SK-N-SH treated with all-trans-retinoic acid at 6 μM for 48 hours (cell line): ENCODE results near the gene WDR88.

Source experiments
- ATAC-seq: fragments of 200-7000 bp; cut with Tn5 transposase; 3 replicates; pipeline ENCODE4 v1.9.1; 2020; ENCODE audit warnings: mild to moderate bottlenecking, moderate library complexity
- ARNTL ChIP-seq: fragments of 450-650 bp; formaldehyde crosslinking; IDR thresholded peaks from 2 replicates; pipeline ENCODE4 v1.5.0; 2020; ENCODE audit warnings: low read depth, mild to moderate bottlenecking, moderate library complexity, borderline replicate concordance
- BACH2 ChIP-seq: fragments of 250-450 bp; sonication (Bioruptor Pico); IDR thresholded peaks from 2 replicates; pipeline ENCODE4 v1.9.0; 2021; ENCODE audit warnings: mild to moderate bottlenecking, borderline replicate concordance
- CREB5 ChIP-seq: fragments of 250-450 bp; sonication (Bioruptor Pico); IDR thresholded peaks from 2 replicates; pipeline ENCODE4 v1.5.1; 2020; ENCODE audit warnings: low read depth, mild to moderate bottlenecking, moderate library complexity
- CSDC2 ChIP-seq: fragments of 250-450 bp; sonication (Bioruptor Pico); IDR thresholded peaks from 2 replicates; pipeline ENCODE4 v1.5.0; 2020; ENCODE audit warnings: mild to moderate bottlenecking, moderate library complexity
- ESRRG ChIP-seq: fragments of 250-450 bp; sonication (Bioruptor Pico); IDR thresholded peaks from 2 replicates; pipeline ENCODE4 v1.6.1; 2021; ENCODE audit warnings: mild to moderate bottlenecking
- GLIS3 ChIP-seq: fragments of 250-450 bp; sonication (Bioruptor Pico); IDR thresholded peaks from 2 replicates; pipeline ENCODE4 v1.5.0; 2020; ENCODE audit warnings: mild to moderate bottlenecking, moderate library complexity
- ISL1 ChIP-seq: fragments of 250-450 bp; sonication (Bioruptor Pico); IDR thresholded peaks from 2 replicates; pipeline ENCODE4 v2.1.2; 2022; ENCODE audit warnings: mild to moderate bottlenecking, moderate library complexity
- OSR1 ChIP-seq: fragments of 250-450 bp; sonication (Bioruptor Pico); IDR thresholded peaks from 2 replicates; pipeline ENCODE4 v1.8.0; 2022; ENCODE audit warnings: moderate library complexity, mild to moderate bottlenecking, inconsistent platforms
- PATZ1 ChIP-seq: fragments of 250-450 bp; sonication (Bioruptor Pico); IDR thresholded peaks from 2 replicates; pipeline ENCODE4 v1.8.0; 2020; ENCODE audit warnings: mild to moderate bottlenecking, moderate library complexity, borderline replicate concordance
- PPARA ChIP-seq: fragments of 250-450 bp; sonication (Bioruptor Pico); IDR thresholded peaks from 2 replicates; pipeline ENCODE4 v1.5.0; 2020; ENCODE audit warnings: mild to moderate bottlenecking, borderline replicate concordance
- RARB ChIP-seq: fragments of 250-450 bp; sonication (Bioruptor Pico); IDR thresholded peaks from 2 replicates; pipeline ENCODE4 v1.8.0; 2021; ENCODE audit warnings: mild to moderate bottlenecking, moderate library complexity
- SNAI2 ChIP-seq: fragments of 250-450 bp; sonication (Bioruptor Pico); IDR thresholded peaks from 2 replicates; pipeline ENCODE4 v1.5.0; 2020; ENCODE audit warnings: mild to moderate bottlenecking, moderate library complexity
- TCF4 ChIP-seq: fragments of 250-450 bp; sonication (Bioruptor Pico); IDR thresholded peaks from 2 replicates; pipeline ENCODE4 v1.8.0; 2021; ENCODE audit warnings: mild to moderate bottlenecking, moderate library complexity, borderline replicate concordance
- TOX ChIP-seq: fragments of 250-450 bp; sonication (Bioruptor Pico); IDR thresholded peaks from 2 replicates; pipeline ENCODE4 v1.8.0; 2021; ENCODE audit warnings: mild to moderate bottlenecking, moderate library complexity, borderline replicate concordance
- ZC3H10 ChIP-seq: fragments of 250-450 bp; sonication (Bioruptor Pico); IDR thresholded peaks from 2 replicates; pipeline ENCODE4 v1.5.1; 2021; ENCODE audit warnings: mild to moderate bottlenecking, moderate library complexity
- ZFP3 ChIP-seq: fragments of 250-450 bp; sonication (Bioruptor Pico); IDR thresholded peaks from 2 replicates; pipeline ENCODE4 v1.5.0; 2020; ENCODE audit warnings: mild to moderate bottlenecking, moderate library complexity
- ZFP30 ChIP-seq: fragments of 450-650 bp; formaldehyde crosslinking; IDR thresholded peaks from 2 replicates; pipeline ENCODE4 v1.5.0; 2022; ENCODE audit warnings: mild to moderate bottlenecking, moderate library complexity
- ZNF70 ChIP-seq: fragments of 450-650 bp; formaldehyde crosslinking; IDR thresholded peaks from 2 replicates; pipeline ENCODE4 v1.5.0; 2020; ENCODE audit warnings: mild to moderate bottlenecking, moderate library complexity
- ZNF8 ChIP-seq: fragments of 450-650 bp; formaldehyde crosslinking; IDR thresholded peaks from 2 replicates; pipeline ENCODE4 v1.5.0; 2020; ENCODE audit warnings: mild to moderate bottlenecking, moderate library complexity
- TF ChIP-seq, protein P1 (sequence below): fragments of 250-450 bp; sonication (Bioruptor Pico); IDR thresholded peaks from 2 replicates; pipeline ENCODE4 v1.5.1; 2021; ENCODE audit warnings: mild to moderate bottlenecking, moderate library complexity
- TF ChIP-seq, protein P2 (sequence below): fragments of 250-450 bp; sonication (Bioruptor Pico); IDR thresholded peaks from 2 replicates; pipeline ENCODE4 v1.5.0; 2020; ENCODE audit warnings: mild to moderate bottlenecking, moderate library complexity

The WDR88 gene

DNA sequence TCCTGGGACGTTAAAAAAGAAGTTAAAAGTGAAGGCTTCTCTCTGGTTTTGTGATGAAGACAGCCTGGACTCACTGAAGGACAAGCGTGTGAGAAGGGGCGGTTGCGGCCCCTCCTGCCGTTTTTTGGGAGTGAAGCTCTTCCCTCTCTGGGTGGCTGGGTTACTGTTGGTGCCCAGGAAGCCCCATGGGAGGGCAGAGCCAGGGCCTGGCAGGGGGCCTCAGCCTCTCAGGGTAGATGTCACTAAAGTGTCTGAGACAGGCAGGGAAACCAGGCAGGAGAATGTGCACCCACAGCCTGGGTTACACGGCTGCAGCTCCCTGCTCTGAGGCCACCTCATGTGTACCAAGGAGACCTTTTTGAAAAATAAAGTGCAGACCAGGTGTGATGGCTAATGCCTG is 1.5 kb upstream of the WDR88 start:
- no peak for ATAC-seq
- TF ChIP-seq ESRRG (CRISPR knock-in tag) (no peak), ZNF8 (CRISPR knock-in tag) (no peak)

DNA sequence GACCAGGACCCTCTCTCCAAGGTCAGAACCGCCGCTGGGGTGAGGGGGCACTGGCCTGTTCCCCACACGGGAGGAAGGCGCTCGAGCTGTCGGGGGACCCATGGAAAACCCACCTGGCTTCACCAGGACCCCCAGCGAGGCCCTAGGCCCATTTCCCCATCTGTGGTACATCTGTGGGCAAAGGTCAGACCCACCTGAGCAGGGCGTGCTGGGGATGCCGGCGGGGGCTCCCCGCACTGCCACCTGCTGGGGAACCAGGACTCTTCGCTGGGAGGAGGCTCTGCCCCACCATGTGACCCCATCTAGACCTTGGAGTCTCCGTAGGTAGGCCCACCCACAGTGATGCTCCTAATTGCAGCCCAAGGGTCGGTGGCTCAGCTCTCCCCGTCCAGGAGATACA is 511 bp downstream of the WDR88 start:
- TF ChIP-seq BACH2 (CRISPR knock-in tag) (no peak), PPARA (CRISPR knock-in tag) (no peak), GLIS3 (CRISPR knock-in tag) (no peak), ZC3H10 (CRISPR knock-in tag) (no peak), ESRRG (CRISPR knock-in tag) (no peak), ISL1 (CRISPR knock-in tag) (no peak), SNAI2 (no peak), CREB5 (CRISPR knock-in tag) (no peak), ZFP3 (CRISPR knock-in tag) (no peak), TOX (no peak), ZFP30 (CRISPR knock-in tag) (no peak), CSDC2 (no peak), OSR1 (CRISPR knock-in tag) (no peak), RARB (CRISPR knock-in tag) (no peak)
- TF ChIP-seq, protein P1, sequence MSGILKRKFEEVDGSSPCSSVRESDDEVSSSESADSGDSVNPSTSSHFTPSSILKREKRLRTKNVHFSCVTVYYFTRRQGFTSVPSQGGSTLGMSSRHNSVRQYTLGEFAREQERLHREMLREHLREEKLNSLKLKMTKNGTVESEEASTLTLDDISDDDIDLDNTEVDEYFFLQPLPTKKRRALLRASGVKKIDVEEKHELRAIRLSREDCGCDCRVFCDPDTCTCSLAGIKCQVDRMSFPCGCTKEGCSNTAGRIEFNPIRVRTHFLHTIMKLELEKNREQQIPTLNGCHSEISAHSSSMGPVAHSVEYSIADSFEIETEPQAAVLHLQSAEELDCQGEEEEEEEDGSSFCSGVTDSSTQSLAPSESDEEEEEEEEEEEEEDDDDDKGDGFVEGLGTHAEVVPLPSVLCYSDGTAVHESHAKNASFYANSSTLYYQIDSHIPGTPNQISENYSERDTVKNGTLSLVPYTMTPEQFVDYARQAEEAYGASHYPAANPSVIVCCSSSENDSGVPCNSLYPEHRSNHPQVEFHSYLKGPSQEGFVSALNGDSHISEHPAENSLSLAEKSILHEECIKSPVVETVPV (CRISPR knock-in tag): no peak
- peak; percentile 38; the same call in 1 of the 3 replicates for ATAC-seq

DNA sequence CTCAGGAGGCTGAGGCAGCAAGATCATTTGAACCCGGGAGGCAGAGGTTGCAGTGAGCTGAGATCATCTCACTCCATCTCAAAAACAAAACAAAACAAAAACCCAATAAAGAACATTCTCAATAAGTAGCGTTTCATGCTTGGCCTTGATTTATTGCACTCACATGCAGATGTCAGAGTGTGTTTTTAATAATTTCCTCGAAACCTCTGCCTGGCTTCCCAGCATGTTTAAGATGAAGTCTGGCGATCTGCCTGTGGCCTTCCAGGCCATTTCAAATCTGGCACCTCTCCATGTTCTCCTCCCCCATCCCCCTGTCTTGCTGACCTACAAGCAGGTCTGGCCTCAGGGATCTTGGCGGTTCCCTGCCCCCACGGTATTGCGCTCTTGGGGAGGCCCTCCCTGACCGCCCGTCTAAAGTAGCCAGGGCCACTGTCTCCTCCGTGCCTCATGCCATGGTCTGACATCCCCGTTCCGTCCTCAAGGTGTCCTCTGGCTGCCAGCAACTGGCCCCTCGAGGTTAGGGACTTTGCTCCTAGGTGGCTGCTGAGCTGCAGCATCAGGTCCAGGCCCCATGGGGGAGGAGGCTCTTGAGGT is 1.6 kb downstream of the WDR88 start:
- TF ChIP-seq TCF4 (CRISPR knock-in tag): peak; percentile 52; the same call in 1 of the 2 replicates
- TF ChIP-seq OSR1 (CRISPR knock-in tag): no peak
- TF ChIP-seq ZC3H10 (CRISPR knock-in tag): no peak
- no peak for TF ChIP-seq SNAI2
- no peak for TF ChIP-seq ARNTL (CRISPR knock-in tag)
- TF ChIP-seq ZNF70 (CRISPR knock-in tag): peak; percentile 65; the same call in 1 of the 2 replicates
- no peak for TF ChIP-seq ESRRG (CRISPR knock-in tag)
- no peak for TF ChIP-seq ZFP30 (CRISPR knock-in tag)
- TF ChIP-seq TOX: no peak
- TF ChIP-seq, protein P2, sequence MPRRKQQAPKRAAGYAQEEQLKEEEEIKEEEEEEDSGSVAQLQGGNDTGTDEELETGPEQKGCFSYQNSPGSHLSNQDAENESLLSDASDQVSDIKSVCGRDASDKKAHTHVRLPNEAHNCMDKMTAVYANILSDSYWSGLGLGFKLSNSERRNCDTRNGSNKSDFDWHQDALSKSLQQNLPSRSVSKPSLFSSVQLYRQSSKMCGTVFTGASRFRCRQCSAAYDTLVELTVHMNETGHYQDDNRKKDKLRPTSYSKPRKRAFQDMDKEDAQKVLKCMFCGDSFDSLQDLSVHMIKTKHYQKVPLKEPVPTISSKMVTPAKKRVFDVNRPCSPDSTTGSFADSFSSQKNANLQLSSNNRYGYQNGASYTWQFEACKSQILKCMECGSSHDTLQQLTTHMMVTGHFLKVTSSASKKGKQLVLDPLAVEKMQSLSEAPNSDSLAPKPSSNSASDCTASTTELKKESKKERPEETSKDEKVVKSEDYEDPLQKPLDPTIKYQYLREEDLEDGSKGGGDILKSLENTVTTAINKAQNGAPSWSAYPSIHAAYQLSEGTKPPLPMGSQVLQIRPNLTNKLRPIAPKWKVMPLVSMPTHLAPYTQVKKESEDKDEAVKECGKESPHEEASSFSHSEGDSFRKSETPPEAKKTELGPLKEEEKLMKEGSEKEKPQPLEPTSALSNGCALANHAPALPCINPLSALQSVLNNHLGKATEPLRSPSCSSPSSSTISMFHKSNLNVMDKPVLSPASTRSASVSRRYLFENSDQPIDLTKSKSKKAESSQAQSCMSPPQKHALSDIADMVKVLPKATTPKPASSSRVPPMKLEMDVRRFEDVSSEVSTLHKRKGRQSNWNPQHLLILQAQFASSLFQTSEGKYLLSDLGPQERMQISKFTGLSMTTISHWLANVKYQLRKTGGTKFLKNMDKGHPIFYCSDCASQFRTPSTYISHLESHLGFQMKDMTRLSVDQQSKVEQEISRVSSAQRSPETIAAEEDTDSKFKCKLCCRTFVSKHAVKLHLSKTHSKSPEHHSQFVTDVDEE (CRISPR knock-in tag): 0 out of 2 replicates have a peak, but pooled peaks have one; percentile 46
- no peak for TF ChIP-seq GLIS3 (CRISPR knock-in tag)
- TF ChIP-seq PATZ1 (CRISPR knock-in tag): no peak
- ATAC-seq: peak; percentile 69

GRCh38 chr19:33134571-33135041 is 2.7 kb downstream of the WDR88 start:
- ATAC-seq: no peak
- TF ChIP-seq ESRRG (CRISPR knock-in tag) (no peak), PPARA (CRISPR knock-in tag) (no peak), PATZ1 (CRISPR knock-in tag) (no peak), CSDC2 (no peak), ZNF70 (CRISPR knock-in tag) (no peak), TCF4 (CRISPR knock-in tag) (no peak), TOX (no peak), ISL1 (CRISPR knock-in tag) (no peak), GLIS3 (CRISPR knock-in tag) (no peak), ZC3H10 (CRISPR knock-in tag) (no peak), ARNTL (CRISPR knock-in tag) (no peak)
- TF ChIP-seq, protein P2 (CRISPR knock-in tag): no peak
